Immature natural killer cell (primary cell): ENCODE measurements around the gene OR5T3. TPM values are rescaled to one million over a fixed set of nuclear protein-coding genes. Genes with fewer than 3 reads are reported as not detected.
"Not testable (repeated sequence)": the region's sequence is repeated elsewhere in the genome, so short reads cannot be mapped to it uniquely, and the experiment has no call there.

Experiments used
- DNase-seq, 3 donors: peaks; one replicate each; pipeline ENCODE4 v3.0.0; 2022; ENCODE audit warnings: mixed read lengths in 1 of 3
- H3K27ac Mint-ChIP-seq, 6 donors: one replicate each; pipeline ENCODE4 v1.8.0; 2020; ENCODE audit warnings: mixed read lengths in 6 of 6, mild to moderate bottlenecking in 5 of 6, inconsistent platforms in 4 of 6, moderate library complexity in 3 of 6
- H3K27me3 Mint-ChIP-seq, 3 donors: one replicate each; pipeline ENCODE4 v1.8.0; 2020 to 2021; ENCODE audit warnings: low read depth in 3 of 3, mild to moderate bottlenecking in 3 of 3, mixed read lengths in 3 of 3, moderate library complexity in 3 of 3, inconsistent platforms in 1 of 3
- H3K36me3 Mint-ChIP-seq, 3 donors: one replicate each; pipeline ENCODE4 v1.8.0; 2020; ENCODE audit warnings: mixed read lengths in 3 of 3, inconsistent platforms in 2 of 3, mild to moderate bottlenecking in 2 of 3
- H3K4me1 Mint-ChIP-seq, 2 donors: one replicate each; pipeline ENCODE4 v1.8.0; 2020; ENCODE audit warnings: inconsistent platforms in 2 of 2, mild to moderate bottlenecking in 2 of 2, mixed read lengths in 2 of 2, moderate library complexity in 1 of 2
- H3K4me3 Mint-ChIP-seq, 5 donors: one replicate each; pipeline ENCODE4 v1.8.0; 2020; ENCODE audit warnings: mild to moderate bottlenecking in 5 of 5, mixed read lengths in 5 of 5, inconsistent platforms in 3 of 5, moderate library complexity in 3 of 5
- H3K9me3 Mint-ChIP-seq, 6 donors: one replicate each; pipeline ENCODE4 v1.8.0; 2020; ENCODE audit warnings: mild to moderate bottlenecking in 6 of 6, mixed read lengths in 6 of 6, inconsistent platforms in 4 of 6, moderate library complexity in 3 of 6
- polyA plus RNA-seq, 3 donors: library from polyadenylated mRNA; unstranded; fragments of 300-500 nt; fragmentation: Illumina TruSeq; gene quantifications; one replicate each; pipeline ENCODE4 v1.2.3, GENCODE V29; 2021

OR5T3 gene
- polyA plus RNA-seq: not detected

DNA sequence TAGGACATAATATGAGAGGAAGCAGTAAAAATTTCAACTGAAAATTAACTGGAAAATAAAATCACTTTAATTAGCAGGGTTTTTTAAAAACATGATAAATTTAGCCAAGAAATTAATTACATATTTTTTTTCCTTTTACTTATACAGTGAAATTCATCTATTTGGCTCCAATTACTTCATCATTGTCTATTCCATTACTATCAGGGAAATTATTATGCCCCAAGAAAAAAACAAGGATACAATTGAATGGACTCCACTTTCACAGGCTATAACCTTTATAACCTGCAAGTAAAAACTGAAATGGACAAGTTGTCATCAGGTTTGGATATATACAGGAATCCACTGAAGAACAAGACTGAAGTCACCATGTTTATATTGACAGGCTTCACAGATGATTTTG is at the start of gene OR5T3:
OR5T3 (plus strand) TSS at position 301 of the 400 bp plus-strand sequence; CDS start at position 301, 0 bp downstream.
- DNase-seq: no peak
- no peaks in the 10 kb centered on the region for H3K27me3 Mint-ChIP-seq
- no peaks in the 10 kb centered on the region for H3K36me3 Mint-ChIP-seq
- H3K4me3 Mint-ChIP-seq: no peak within 1 kb of the TSS
- H3K27ac Mint-ChIP-seq: no peak within 1 kb of the TSS
- H3K9me3 Mint-ChIP-seq: peaks cover 13 to 43% (median 29%) of the 10 kb centered on the region in 6 donors
- H3K4me1 Mint-ChIP-seq: no peaks in the 10 kb centered on the region

DNA sequence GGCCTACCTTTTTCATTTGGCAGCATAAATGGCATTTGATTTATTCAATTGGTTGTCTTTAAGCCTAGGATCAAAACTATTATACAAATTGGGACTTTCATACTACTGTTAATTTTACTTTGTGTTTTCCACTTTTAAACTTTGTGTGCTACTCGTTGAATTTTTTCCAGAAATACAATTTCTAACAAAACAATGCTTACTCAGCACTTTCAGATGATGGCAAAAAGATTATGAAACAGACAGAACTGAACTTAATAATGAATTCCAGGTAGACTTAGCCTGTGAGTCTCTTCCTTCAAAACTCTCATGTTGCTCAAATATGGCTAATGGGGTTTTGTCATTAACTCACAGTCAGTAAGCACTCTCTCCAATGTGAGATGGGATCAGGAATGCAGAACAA is 44.3 kb upstream of the OR5T3 start:
- no peak for DNase-seq
- Mint-ChIP-seq H3K27me3 (peaks cover 0 to 2% (median 0%) of the 10 kb centered on the region in 3 donors), H3K4me1 (no peaks in the 10 kb centered on the region), H3K9me3 (peaks cover 12 to 51% (median 31%) of the 10 kb centered on the region in 6 donors), H3K36me3 (peaks cover 0 to 6% (median 6%) of the 10 kb centered on the region in 3 donors), H3K27ac (no peak overlapping the region), H3K4me3 (no peak overlapping the region)

DNA sequence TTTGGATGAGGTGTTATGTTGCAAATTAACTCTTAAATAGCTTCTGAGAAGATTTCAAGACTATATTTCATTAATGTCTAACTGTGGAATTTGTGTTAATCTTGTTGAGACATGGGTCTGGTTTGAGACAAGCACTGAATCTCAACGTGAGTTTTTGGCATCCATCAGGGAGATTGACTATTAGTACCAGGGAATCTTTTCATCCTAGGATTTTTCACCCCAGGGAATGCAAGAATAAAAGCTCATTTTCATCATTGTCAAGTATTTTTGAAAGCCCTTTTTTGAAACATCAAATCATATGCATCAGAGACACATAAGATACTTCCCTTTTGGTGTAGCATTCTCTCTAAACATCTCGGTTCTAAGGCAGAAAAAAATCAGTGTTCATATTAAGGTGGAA is 37.5 kb upstream of the OR5T3 start:
- Mint-ChIP-seq H3K4me1 (no peaks in the 10 kb centered on the region), H3K27ac (no peak overlapping the region), H3K36me3 (peaks cover 0 to 10% (median 7%) of the 10 kb centered on the region in 3 donors), H3K9me3 (peaks cover 11 to 77% (median 50%) of the 10 kb centered on the region in 6 donors), H3K27me3 (no peaks in the 10 kb centered on the region), H3K4me3 (no peak overlapping the region)
- DNase-seq: no peak

GRCh38 chr11:56219735-56220134 is 32.3 kb upstream of the OR5T3 start:
- H3K4me1 Mint-ChIP-seq, DNase-seq: not testable (repeated sequence)

DNA sequence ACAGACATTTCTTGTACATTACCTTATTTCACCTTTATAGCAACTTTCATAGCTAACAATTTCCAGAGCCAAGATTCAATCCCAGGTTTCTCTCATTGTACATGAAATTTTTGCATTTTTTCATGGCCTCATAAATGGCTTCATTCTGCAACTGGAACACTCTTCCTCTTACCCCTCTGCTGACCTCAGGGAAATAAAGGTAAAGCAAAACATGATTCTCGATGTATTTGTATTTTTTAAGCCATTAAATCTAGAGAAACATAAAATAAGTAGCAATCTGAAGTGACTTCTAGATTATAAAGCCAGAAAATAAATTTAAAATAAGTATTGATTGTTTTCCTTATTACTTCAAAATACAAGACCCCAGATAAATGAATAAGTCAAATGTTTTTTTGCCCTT is 17.9 kb upstream of the OR5T3 start, which contains the start of gene OR5T2:
OR5T2 (minus strand) TSS at position 101 of the 400 bp plus-strand sequence. CDS start 1,193 bp downstream, outside the sequence.
- Mint-ChIP-seq H3K27me3 (no peaks in the 10 kb centered on the region), H3K36me3 (no peaks in the 10 kb centered on the region), H3K9me3 (peaks cover 7 to 55% (median 32%) of the 10 kb centered on the region in 6 donors), H3K27ac (no peak within 1 kb of the TSS), H3K4me3 (no peak within 1 kb of the TSS), H3K4me1 (no peaks in the 10 kb centered on the region)
- no peak for DNase-seq

More at GRCh38 chr11:56219735-56220134, 32.3 kb upstream of the OR5T3 start:
- H3K9me3 Mint-ChIP-seq: peaks cover 19 to 65% (median 54%) of the 10 kb centered on the region in 6 donors
- H3K4me3 Mint-ChIP-seq, H3K27ac Mint-ChIP-seq, H3K36me3 Mint-ChIP-seq, H3K27me3 Mint-ChIP-seq: not testable (repeated sequence)

DNA sequence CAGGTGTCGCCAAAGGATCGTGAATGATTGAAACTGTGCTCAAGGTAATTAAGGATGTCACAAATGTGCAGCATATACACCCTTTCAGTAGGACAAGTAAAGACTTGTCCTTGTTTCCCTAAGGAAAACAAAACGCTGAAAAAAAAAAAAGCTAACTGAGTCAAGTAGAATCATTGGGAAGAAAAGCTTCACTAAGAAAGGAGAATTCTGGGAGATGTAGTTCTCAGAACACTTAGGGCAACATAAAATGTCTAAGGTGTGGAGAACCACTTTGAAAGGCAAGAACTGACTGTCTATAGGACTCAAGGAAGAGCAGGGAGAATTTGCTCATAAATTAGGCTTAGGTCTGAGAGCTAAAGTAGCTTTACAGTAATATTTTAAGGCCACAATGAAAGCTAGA is 19.0 kb downstream of the OR5T3 start:
- Mint-ChIP-seq H3K27ac (no peak overlapping the region), H3K9me3 (peaks cover 8 to 50% (median 35%) of the 10 kb centered on the region in 6 donors), H3K4me1 (no peaks in the 10 kb centered on the region)

GRCh38 chr11:56273854-56274253 is 21.8 kb downstream of the OR5T3 start, which contains the start of gene OR5T1:
OR5T1 (plus strand) TSS chr11:56274154; CDS start chr11:56275639, 1,485 bp downstream.
- H3K4me1 Mint-ChIP-seq: no peaks in the 10 kb centered on the region
- DNase-seq: no peak
- peaks cover 11 to 52% (median 32%) of the 10 kb centered on the region in 6 donors for H3K9me3 Mint-ChIP-seq
- no peaks in the 10 kb centered on the region for H3K36me3 Mint-ChIP-seq
- H3K27ac Mint-ChIP-seq: no peak within 1 kb of the TSS
- H3K4me3 Mint-ChIP-seq: no peak within 1 kb of the TSS
- no peaks in the 10 kb centered on the region for H3K27me3 Mint-ChIP-seq

More for the DNA sequence above, 19.0 kb downstream of the OR5T3 start:
- Mint-ChIP-seq H3K4me3 (no peak overlapping the region), H3K27me3 (no peaks in the 10 kb centered on the region), H3K36me3 (no peaks in the 10 kb centered on the region)
- no peak for DNase-seq

GRCh38 chr11:56292154-56292553 is 40.1 kb downstream of the OR5T3 start, which contains the start of gene OR8H1:
OR8H1 (minus strand) TSS chr11:56292254; CDS start chr11:56291062, 1,192 bp downstream.
- no peak within 1 kb of the TSS for H3K27ac Mint-ChIP-seq
- H3K9me3 Mint-ChIP-seq: peaks cover 2 to 33% (median 26%) of the 10 kb centered on the region in 6 donors
- H3K4me1 Mint-ChIP-seq: no peaks in the 10 kb centered on the region
- no peak within 1 kb of the TSS for H3K4me3 Mint-ChIP-seq
- DNase-seq: no peak
- no peaks in the 10 kb centered on the region for H3K36me3 Mint-ChIP-seq
- peaks cover 0 to 3% (median 0%) of the 10 kb centered on the region in 3 donors for H3K27me3 Mint-ChIP-seq

DNA sequence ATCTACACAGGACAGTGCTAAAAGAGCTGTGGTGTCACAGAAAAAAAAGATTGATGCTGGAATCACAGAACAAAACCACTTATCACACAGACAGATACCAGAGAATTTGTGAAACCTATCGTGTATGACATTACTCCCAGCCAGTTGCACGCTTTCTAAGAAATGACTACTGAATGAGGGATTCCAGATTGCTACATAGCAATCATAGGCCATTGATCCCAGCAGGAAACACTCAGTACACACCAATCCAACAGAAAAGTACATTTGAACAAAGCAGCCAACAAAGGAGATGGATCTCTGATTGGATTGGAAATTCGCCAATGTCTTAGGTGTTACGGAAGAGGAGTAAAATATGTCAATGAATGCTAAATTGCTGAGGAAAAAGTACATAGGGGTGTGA is 44.8 kb downstream of the OR5T3 start:
- no peak overlapping the region for H3K27ac Mint-ChIP-seq
- no peaks in the 10 kb centered on the region for H3K4me1 Mint-ChIP-seq
- no peak for DNase-seq
- no peaks in the 10 kb centered on the region for H3K36me3 Mint-ChIP-seq
- H3K4me3 Mint-ChIP-seq: no peak overlapping the region
- H3K27me3 Mint-ChIP-seq: peaks cover 0 to 3% (median 0%) of the 10 kb centered on the region in 3 donors
- H3K9me3 Mint-ChIP-seq: peaks cover 2 to 30% (median 20%) of the 10 kb centered on the region in 6 donors

Other genes with a start within 250 kb of the OR5T3 start
- gene OR5AS1, start 224.6 kb upstream of the OR5T3 start, polyA plus RNA-seq: not detected
- gene OR8I2, start 158.9 kb upstream of the OR5T3 start, polyA plus RNA-seq: not detected
- not detected for gene OR8H2, start 148.6 kb upstream of the OR5T3 start, polyA plus RNA-seq
- gene OR8H3, start 129.9 kb upstream of the OR5T3 start, polyA plus RNA-seq: not detected
- gene OR8J3, start 112.1 kb upstream of the OR5T3 start, polyA plus RNA-seq: not detected
- not detected for gene OR8K5, start 91.9 kb upstream of the OR5T3 start, polyA plus RNA-seq
- not detected for gene OR5J2, start 75.6 kb upstream of the OR5T3 start, polyA plus RNA-seq
- not detected for gene OR5T2, start 18.0 kb upstream of the OR5T3 start, polyA plus RNA-seq
- gene OR5T1, start 21.9 kb downstream of the OR5T3 start, polyA plus RNA-seq: not detected
- gene OR8H1, start 40.0 kb downstream of the OR5T3 start, polyA plus RNA-seq: not detected
- gene OR8K3, start 62.9 kb downstream of the OR5T3 start, polyA plus RNA-seq: not detected
- not detected for gene OR8K1, start 93.8 kb downstream of the OR5T3 start, polyA plus RNA-seq
- gene OR8J1, start 102.0 kb downstream of the OR5T3 start, polyA plus RNA-seq: not detected
- not detected for gene OR8U1, start 123.4 kb downstream of the OR5T3 start, polyA plus RNA-seq
- not detected for gene OR5AL1, start 160.4 kb downstream of the OR5T3 start, polyA plus RNA-seq
- gene OR5M3, start 221.1 kb downstream of the OR5T3 start, polyA plus RNA-seq: not detected
- gene OR5M8, start 239.1 kb downstream of the OR5T3 start, polyA plus RNA-seq: not detected